ENCODE measurements around the gene SYTL5.

The SYTL5 gene

GRCh38 chrX:38048886-38049285 lies 42.5 kb downstream of the SYTL5 start:
- Histone ChIP-seq H2BK5ac (ENCODE audit: low read length) (no peak overlapping the region), H3K27me3 (ENCODE audit: control insufficient read depth in 3 of 3, insufficient read depth in 3 of 3, low read depth in 1 of 3, low read length in 3 of 3) (no peaks in the 10 kb centered on the region), H3K23ac (ENCODE audit: low read depth, low read length, poor library complexity) (no peak overlapping the region), H3K4ac (ENCODE audit: low read length) (no peak overlapping the region), H2AFZ (ENCODE audit: low read length) (no peak overlapping the region), H4K8ac (ENCODE audit: low read depth, low read length) (no peak overlapping the region), H3K36me3 (replicated peaks in 1 of 2; ENCODE audit: control insufficient read depth in 2 of 2, insufficient read depth in 2 of 2, low read length in 2 of 2) (no peaks in the 10 kb centered on the region), H2BK15ac (ENCODE audit: low read length) (no peak overlapping the region), H3K4me3 (ENCODE audit: low read length in 2 of 2) (no peak overlapping the region), H3K4me1 (ENCODE audit: control insufficient read depth in 2 of 2, insufficient read depth in 1 of 2, low read depth in 1 of 2, low read length in 2 of 2) (peaks cover 0 to 2% of the 10 kb centered on the region in 2 donors), H3K14ac (ENCODE audit: low read length) (no peak overlapping the region), H3K18ac (ENCODE audit: low read length) (no peak overlapping the region), H4K91ac (ENCODE audit: low read depth, low read length, poor library complexity) (no peak overlapping the region), H3K9me3 (replicated peaks in 1 of 2; ENCODE audit: control insufficient read depth in 2 of 2, insufficient read depth in 1 of 2, low read depth in 1 of 2, low read length in 2 of 2) (no peaks in the 10 kb centered on the region), H3K9ac (ENCODE audit: low read depth, low read length, poor library complexity) (no peak overlapping the region), H3K79me1 (ENCODE audit: low read depth, low read length) (no peaks in the 10 kb centered on the region), H3K27ac (replicated peaks; ENCODE audit: low read length) (no peak overlapping the region), H2BK12ac (ENCODE audit: low read length) (no peak overlapping the region), H3K4me2 (ENCODE audit: insufficient read depth, low read length, poor library complexity, severe bottlenecking) (no peak overlapping the region), H2AK5ac (ENCODE audit: low read depth, low read length) (no peak overlapping the region), H2BK120ac (ENCODE audit: low read depth, low read length) (no peak overlapping the region)
- WGBS, 2 donors (ENCODE audit: extremely low coverage in 2 of 2, insufficient read length in 2 of 2, insufficient replicate concordance in 1 of 2) = no CpG with 5 or more reads among the region's 1 CpG
- no peak for DNase-seq (ENCODE audit: low spot score)

GRCh38 chrX:38050806-38051205 lies 44.5 kb downstream of the SYTL5 start:
- H3K4me1 ChIP-seq (ENCODE audit: control insufficient read depth in 2 of 2, insufficient read depth in 1 of 2, low read depth in 1 of 2, low read length in 2 of 2) = peaks cover 0 to 2% of the 10 kb centered on the region in 2 donors
- no peak overlapping the region for H2BK5ac ChIP-seq (ENCODE audit: low read length)
- H2AFZ ChIP-seq (ENCODE audit: low read length) = no peak overlapping the region
- no peak overlapping the region for H3K23ac ChIP-seq (ENCODE audit: low read depth, low read length, poor library complexity)
- no peak overlapping the region for H2BK15ac ChIP-seq (ENCODE audit: low read length)
- no peak overlapping the region for H4K8ac ChIP-seq (ENCODE audit: low read depth, low read length)
- H3K27ac ChIP-seq (replicated peaks; ENCODE audit: low read length) = no peak overlapping the region
- H3K14ac ChIP-seq (ENCODE audit: low read length) = no peak overlapping the region
- no peak overlapping the region for H3K4ac ChIP-seq (ENCODE audit: low read length)
- H4K91ac ChIP-seq (ENCODE audit: low read depth, low read length, poor library complexity) = no peak overlapping the region
- H3K27me3 ChIP-seq (ENCODE audit: control insufficient read depth in 3 of 3, insufficient read depth in 3 of 3, low read depth in 1 of 3, low read length in 3 of 3) = no peaks in the 10 kb centered on the region
- no peak overlapping the region for H2AK5ac ChIP-seq (ENCODE audit: low read depth, low read length)
- no CpG with 5 or more reads among the region's 1 CpG for WGBS, 2 donors (ENCODE audit: extremely low coverage in 2 of 2, insufficient read length in 2 of 2, insufficient replicate concordance in 1 of 2)
- H2BK12ac ChIP-seq (ENCODE audit: low read length) = no peak overlapping the region
- H3K4me2 ChIP-seq (ENCODE audit: insufficient read depth, low read length, poor library complexity, severe bottlenecking) = no peak overlapping the region
- no peak overlapping the region for H3K4me3 ChIP-seq (ENCODE audit: low read length in 2 of 2)
- no peak overlapping the region for H2BK120ac ChIP-seq (ENCODE audit: low read depth, low read length)
- H3K36me3 ChIP-seq (replicated peaks in 1 of 2; ENCODE audit: control insufficient read depth in 2 of 2, insufficient read depth in 2 of 2, low read length in 2 of 2) = no peaks in the 10 kb centered on the region
- DNase-seq (ENCODE audit: low spot score) = no peak
- H3K9ac ChIP-seq (ENCODE audit: low read depth, low read length, poor library complexity) = no peak overlapping the region
- H3K18ac ChIP-seq (ENCODE audit: low read length) = no peak overlapping the region
- H3K79me1 ChIP-seq (ENCODE audit: low read depth, low read length) = no peaks in the 10 kb centered on the region
- H3K9me3 ChIP-seq (replicated peaks in 1 of 2; ENCODE audit: control insufficient read depth in 2 of 2, insufficient read depth in 1 of 2, low read depth in 1 of 2, low read length in 2 of 2) = no peaks in the 10 kb centered on the region

- DNase-seq (ENCODE audit: low spot score) = no peak
- Histone ChIP-seq H3K18ac (ENCODE audit: low read length) (no peak overlapping the region), H2BK15ac (ENCODE audit: low read length) (no peak overlapping the region), H2BK5ac (ENCODE audit: low read length) (no peak overlapping the region), H3K14ac (ENCODE audit: low read length) (no peak overlapping the region), H2AK5ac (ENCODE audit: low read depth, low read length) (no peak overlapping the region), H2BK12ac (ENCODE audit: low read length) (no peak overlapping the region), H3K4me1 (ENCODE audit: control insufficient read depth in 2 of 2, insufficient read depth in 1 of 2, low read depth in 1 of 2, low read length in 2 of 2) (no peaks in the 10 kb centered on the region), H4K8ac (ENCODE audit: low read depth, low read length) (no peak overlapping the region), H3K27me3 (ENCODE audit: control insufficient read depth in 3 of 3, insufficient read depth in 3 of 3, low read depth in 1 of 3, low read length in 3 of 3) (no peaks in the 10 kb centered on the region), H2AFZ (ENCODE audit: low read length) (no peak overlapping the region), H3K4me3 (ENCODE audit: low read length in 2 of 2) (no peak overlapping the region), H3K4ac (ENCODE audit: low read length) (no peak overlapping the region), H3K36me3 (replicated peaks in 1 of 2; ENCODE audit: control insufficient read depth in 2 of 2, insufficient read depth in 2 of 2, low read length in 2 of 2) (no peaks in the 10 kb centered on the region), H3K23ac (ENCODE audit: low read depth, low read length, poor library complexity) (no peak overlapping the region), H3K9ac (ENCODE audit: low read depth, low read length, poor library complexity) (no peak overlapping the region), H3K79me1 (ENCODE audit: low read depth, low read length) (no peaks in the 10 kb centered on the region), H3K4me2 (ENCODE audit: insufficient read depth, low read length, poor library complexity, severe bottlenecking) (no peak overlapping the region), H3K9me3 (replicated peaks in 1 of 2; ENCODE audit: control insufficient read depth in 2 of 2, insufficient read depth in 1 of 2, low read depth in 1 of 2, low read length in 2 of 2) (no peaks in the 10 kb centered on the region), H3K27ac (replicated peaks; ENCODE audit: low read length) (no peak overlapping the region), H2BK120ac (ENCODE audit: low read depth, low read length) (no peak overlapping the region), H4K91ac (ENCODE audit: low read depth, low read length, poor library complexity) (no peak overlapping the region)
- no CpG with 5 or more reads among the region's 1 CpG for WGBS, 2 donors (ENCODE audit: extremely low coverage in 2 of 2, insufficient read length in 2 of 2, insufficient replicate concordance in 1 of 2)
Observed at GRCh38 chrX:38052096-38052495, 45.7 kb downstream of the SYTL5 start.

- Histone ChIP-seq H3K79me1 (ENCODE audit: low read depth, low read length) (no peaks in the 10 kb centered on the region), H3K4ac (ENCODE audit: low read length) (no peak overlapping the region), H3K27me3 (ENCODE audit: control insufficient read depth in 3 of 3, insufficient read depth in 3 of 3, low read depth in 1 of 3, low read length in 3 of 3) (no peaks in the 10 kb centered on the region), H3K9me3 (replicated peaks in 1 of 2; ENCODE audit: control insufficient read depth in 2 of 2, insufficient read depth in 1 of 2, low read depth in 1 of 2, low read length in 2 of 2) (no peaks in the 10 kb centered on the region), H3K4me2 (ENCODE audit: insufficient read depth, low read length, poor library complexity, severe bottlenecking) (no peak overlapping the region), H4K91ac (ENCODE audit: low read depth, low read length, poor library complexity) (no peak overlapping the region), H3K36me3 (replicated peaks in 1 of 2; ENCODE audit: control insufficient read depth in 2 of 2, insufficient read depth in 2 of 2, low read length in 2 of 2) (no peaks in the 10 kb centered on the region), H3K4me3 (ENCODE audit: low read length in 2 of 2) (no peak overlapping the region), H3K4me1 (ENCODE audit: control insufficient read depth in 2 of 2, insufficient read depth in 1 of 2, low read depth in 1 of 2, low read length in 2 of 2) (no peaks in the 10 kb centered on the region), H3K23ac (ENCODE audit: low read depth, low read length, poor library complexity) (no peak overlapping the region), H3K9ac (ENCODE audit: low read depth, low read length, poor library complexity) (no peak overlapping the region), H4K8ac (ENCODE audit: low read depth, low read length) (no peak overlapping the region), H3K27ac (replicated peaks; ENCODE audit: low read length) (no peak overlapping the region), H2BK12ac (ENCODE audit: low read length) (no peak overlapping the region), H3K14ac (ENCODE audit: low read length) (no peak overlapping the region), H2BK5ac (ENCODE audit: low read length) (no peak overlapping the region), H2BK120ac (ENCODE audit: low read depth, low read length) (no peak overlapping the region), H2AK5ac (ENCODE audit: low read depth, low read length) (no peak overlapping the region), H2BK15ac (ENCODE audit: low read length) (no peak overlapping the region), H3K18ac (ENCODE audit: low read length) (no peak overlapping the region), H2AFZ (ENCODE audit: low read length) (no peak overlapping the region)
- no CpG with 5 or more reads among the region's 4 CpGs for WGBS, 2 donors (ENCODE audit: extremely low coverage in 2 of 2, insufficient read length in 2 of 2, insufficient replicate concordance in 1 of 2)
- no peak for DNase-seq (ENCODE audit: low spot score)
Observed at GRCh38 chrX:38055170-38055847, 49.0 kb downstream of the SYTL5 start.

All from neuronal stem cell (in vitro differentiated cells).